ENCODE results near the gene TRAPPC2B. TPM values are rescaled to one million over a fixed set of nuclear protein-coding genes. Genes with fewer than 3 reads are reported as not detected.

TRAPPC2B gene
- 10 to 100 TPM; 22.4 to 33.6 (median 30.9) TPM for polyA plus RNA-seq

- Mint-ChIP-seq H3K9me3 (peaks cover 4 to 36% (median 32%) of the 10 kb centered on the region in 6 donors), H3K36me3 (peaks cover 27 to 31% (median 30%) of the 10 kb centered on the region in 3 donors), H3K4me3 (peak within 1 kb of the TSS; percentile 86 to 93 (median 93)), H3K4me1 (peaks cover 16 to 21% of the 10 kb centered on the region in 2 donors), H3K27me3 (ENCODE audit: low read depth in 3 of 3) (peaks cover 8 to 18% (median 11%) of the 10 kb centered on the region in 3 donors), H3K27ac (peak within 1 kb of the TSS; percentile 90 to 99 (median 98))
- DNase-seq: peak; percentile 99
Measured at GRCh38 chr19:57362997-57363687, at the start of gene TRAPPC2B, which contains the start of gene ZNF547. Gene TRAPPC2B (plus strand): TSS chr19:57363551. CDS start chr19:57364834, 1,283 bp downstream. Gene ZNF547 (plus strand): TSS chr19:57363551. CDS start chr19:57368556, 5,005 bp downstream.

GRCh38 chr19:57314146-57314545 lies 49.2 kb upstream of the TRAPPC2B start:
- no peak overlapping the region for H3K4me3 Mint-ChIP-seq
- H3K4me1 Mint-ChIP-seq: peaks cover 11 to 12% of the 10 kb centered on the region in 2 donors
- peaks cover 6 to 23% (median 13%) of the 10 kb centered on the region in 6 donors for H3K9me3 Mint-ChIP-seq
- peaks cover 12 to 35% (median 17%) of the 10 kb centered on the region in 3 donors for H3K27me3 Mint-ChIP-seq (ENCODE audit: low read depth in 3 of 3)
- H3K27ac Mint-ChIP-seq: no peak overlapping the region
- no peak for DNase-seq
- H3K36me3 Mint-ChIP-seq: peaks cover 0 to 3% (median 0%) of the 10 kb centered on the region in 3 donors

- peaks cover 11 to 25% (median 14%) of the 10 kb centered on the region in 3 donors for H3K27me3 Mint-ChIP-seq (ENCODE audit: low read depth in 3 of 3)
- H3K4me3 Mint-ChIP-seq: no peak overlapping the region
- DNase-seq: no peak
- H3K4me1 Mint-ChIP-seq: peaks cover 27 to 31% of the 10 kb centered on the region in 2 donors
- peaks cover under 1 to 6% (median 4%) of the 10 kb centered on the region in 3 donors for H3K36me3 Mint-ChIP-seq
- H3K9me3 Mint-ChIP-seq: peaks cover 0 to 11% (median 2%) of the 10 kb centered on the region in 6 donors
- H3K27ac Mint-ChIP-seq: no peak overlapping the region
Measured at GRCh38 chr19:57317503-57317902, 45.8 kb upstream of the TRAPPC2B start.

- peaks cover 0 to 11% (median 3%) of the 10 kb centered on the region in 6 donors for H3K9me3 Mint-ChIP-seq
- peaks cover 34 to 47% of the 10 kb centered on the region in 2 donors for H3K4me1 Mint-ChIP-seq
- peak overlapping the region; percentile 93 to 99 (median 93) for H3K4me3 Mint-ChIP-seq
- peak overlapping the region; percentile 95 to 99 (median 98) for H3K27ac Mint-ChIP-seq
- H3K36me3 Mint-ChIP-seq: peaks cover 20 to 25% (median 23%) of the 10 kb centered on the region in 3 donors
- DNase-seq: no peak
- H3K27me3 Mint-ChIP-seq (ENCODE audit: low read depth in 3 of 3): peaks cover 7 to 19% (median 8%) of the 10 kb centered on the region in 3 donors
Measured at GRCh38 chr19:57319869-57320179, 43.5 kb upstream of the TRAPPC2B start.

GRCh38 chr19:57320180-57321084 lies 42.9 kb upstream of the TRAPPC2B start, which contains the start of gene ZNF543:
Gene ZNF543 (plus strand): TSS chr19:57320472. CDS start chr19:57320854, 382 bp downstream.
- Mint-ChIP-seq H3K36me3 (peaks cover 26 to 31% (median 29%) of the 10 kb centered on the region in 3 donors), H3K9me3 (peaks cover 0 to 16% (median 3%) of the 10 kb centered on the region in 6 donors), H3K27ac (peak within 1 kb of the TSS; percentile 95 to 99 (median 98)), H3K4me1 (peaks cover 34 to 47% of the 10 kb centered on the region in 2 donors), H3K27me3 (ENCODE audit: low read depth in 3 of 3) (peaks cover 3 to 15% (median 8%) of the 10 kb centered on the region in 3 donors), H3K4me3 (peak within 1 kb of the TSS; percentile 93 to 99 (median 93))
- DNase-seq: peak; percentile 89 to 91 (median 91)

- peak overlapping the region; percentile 95 to 99 (median 98) for H3K27ac Mint-ChIP-seq
- H3K4me3 Mint-ChIP-seq: peak overlapping the region; percentile 93 to 99 (median 93)
- H3K9me3 Mint-ChIP-seq: peaks cover 0 to 21% (median under 1%) of the 10 kb centered on the region in 6 donors
- peaks cover 3 to 11% (median 8%) of the 10 kb centered on the region in 3 donors for H3K27me3 Mint-ChIP-seq (ENCODE audit: low read depth in 3 of 3)
- H3K36me3 Mint-ChIP-seq: peaks cover 33 to 38% (median 36%) of the 10 kb centered on the region in 3 donors
- H3K4me1 Mint-ChIP-seq: peaks cover 34 to 47% of the 10 kb centered on the region in 2 donors
- DNase-seq: no peak
Measured at GRCh38 chr19:57321116-57321515, 42.2 kb upstream of the TRAPPC2B start.

GRCh38 chr19:57321751-57322150 lies 41.6 kb upstream of the TRAPPC2B start:
- Mint-ChIP-seq H3K27me3 (ENCODE audit: low read depth in 3 of 3) (peaks cover 3 to 8% (median 7%) of the 10 kb centered on the region in 3 donors), H3K36me3 (peaks cover 39 to 44% (median 41%) of the 10 kb centered on the region in 3 donors), H3K9me3 (peaks cover 0 to 27% (median 0%) of the 10 kb centered on the region in 6 donors), H3K27ac (peak overlapping the region; percentile 17 to 99 (median 97)), H3K4me1 (peaks cover 34 to 47% of the 10 kb centered on the region in 2 donors), H3K4me3 (peak overlapping the region; percentile 93 to 99 (median 93))
- DNase-seq: no peak

GRCh38 chr19:57324992-57325391 lies 38.4 kb upstream of the TRAPPC2B start:
- Mint-ChIP-seq H3K4me3 (no peak overlapping the region), H3K27ac (no peak overlapping the region), H3K9me3 (peaks cover 9 to 60% (median 23%) of the 10 kb centered on the region in 6 donors), H3K4me1 (peaks cover 29 to 41% of the 10 kb centered on the region in 2 donors), H3K27me3 (ENCODE audit: low read depth in 3 of 3) (peaks cover 0 to 3% (median 3%) of the 10 kb centered on the region in 3 donors), H3K36me3 (peaks cover 65 to 73% (median 68%) of the 10 kb centered on the region in 3 donors)
- no peak for DNase-seq

- Mint-ChIP-seq H3K36me3 (peaks cover 66 to 77% (median 77%) of the 10 kb centered on the region in 3 donors), H3K27ac (no peak overlapping the region), H3K4me3 (no peak overlapping the region), H3K4me1 (peaks cover 2 to 11% of the 10 kb centered on the region in 2 donors), H3K9me3 (peaks cover 23 to 82% (median 33%) of the 10 kb centered on the region in 6 donors), H3K27me3 (ENCODE audit: low read depth in 3 of 3) (no peaks in the 10 kb centered on the region)
- DNase-seq: no peak
Measured at GRCh38 chr19:57327993-57328392, 35.4 kb upstream of the TRAPPC2B start.

GRCh38 chr19:57334191-57334590 lies 29.2 kb upstream of the TRAPPC2B start:
- H3K4me3 Mint-ChIP-seq: no peak overlapping the region
- no peaks in the 10 kb centered on the region for H3K4me1 Mint-ChIP-seq
- peaks cover 0 to 2% (median 0%) of the 10 kb centered on the region in 3 donors for H3K27me3 Mint-ChIP-seq (ENCODE audit: low read depth in 3 of 3)
- peaks cover 18 to 47% (median 33%) of the 10 kb centered on the region in 3 donors for H3K36me3 Mint-ChIP-seq
- no peak for DNase-seq
- peaks cover 7 to 55% (median 19%) of the 10 kb centered on the region in 6 donors for H3K9me3 Mint-ChIP-seq
- no peak overlapping the region for H3K27ac Mint-ChIP-seq

- peaks cover 5 to 24% (median 21%) of the 10 kb centered on the region in 3 donors for H3K36me3 Mint-ChIP-seq
- H3K4me1 Mint-ChIP-seq: no peaks in the 10 kb centered on the region
- H3K9me3 Mint-ChIP-seq: peaks cover 0 to 24% (median 4%) of the 10 kb centered on the region in 6 donors
- no peak overlapping the region for H3K4me3 Mint-ChIP-seq
- no peak overlapping the region for H3K27ac Mint-ChIP-seq
- H3K27me3 Mint-ChIP-seq (ENCODE audit: low read depth in 3 of 3): peaks cover 0 to 4% (median 0%) of the 10 kb centered on the region in 3 donors
- no peak for DNase-seq
Measured at GRCh38 chr19:57338877-57339276, 24.5 kb upstream of the TRAPPC2B start.

- Mint-ChIP-seq H3K27ac (no peak overlapping the region), H3K9me3 (peaks cover 0 to 13% (median 1%) of the 10 kb centered on the region in 6 donors), H3K4me3 (no peak overlapping the region), H3K36me3 (peaks cover 0 to 11% (median 7%) of the 10 kb centered on the region in 3 donors), H3K27me3 (ENCODE audit: low read depth in 3 of 3) (peaks cover 0 to 8% (median 0%) of the 10 kb centered on the region in 3 donors), H3K4me1 (no peaks in the 10 kb centered on the region)
- DNase-seq: no peak
Measured at GRCh38 chr19:57342582-57342981, 20.8 kb upstream of the TRAPPC2B start.

- Mint-ChIP-seq H3K27ac (no peak overlapping the region), H3K27me3 (ENCODE audit: low read depth in 3 of 3) (peaks cover 2 to 11% (median 11%) of the 10 kb centered on the region in 3 donors), H3K9me3 (peaks cover 6 to 29% (median 9%) of the 10 kb centered on the region in 6 donors)
Measured at GRCh38 chr19:57348136-57348535, 15.2 kb upstream of the TRAPPC2B start.

More at GRCh38 chr19:57348136-57348535, 15.2 kb upstream of the TRAPPC2B start:
- no peak overlapping the region for H3K4me3 Mint-ChIP-seq
- DNase-seq: no peak
- H3K36me3 Mint-ChIP-seq: peaks cover 12 to 19% (median 19%) of the 10 kb centered on the region in 3 donors
- peaks cover 27 to 29% of the 10 kb centered on the region in 2 donors for H3K4me1 Mint-ChIP-seq
